ENCODE measurements around the gene GLA.
A peak's percentile ranks its signal among the peaks of the same experiment; 100 is the strongest.

The GLA gene

GRCh38 chrX:101348452-101349192, 59.1 kb downstream of the GLA start, which contains the start of gene TIMM8A:
TIMM8A (minus strand) TSS chrX:101348742; CDS start chrX:101348664, 78 bp downstream.
- DNase-seq, result peak; percentile 71 to 76

DNA sequence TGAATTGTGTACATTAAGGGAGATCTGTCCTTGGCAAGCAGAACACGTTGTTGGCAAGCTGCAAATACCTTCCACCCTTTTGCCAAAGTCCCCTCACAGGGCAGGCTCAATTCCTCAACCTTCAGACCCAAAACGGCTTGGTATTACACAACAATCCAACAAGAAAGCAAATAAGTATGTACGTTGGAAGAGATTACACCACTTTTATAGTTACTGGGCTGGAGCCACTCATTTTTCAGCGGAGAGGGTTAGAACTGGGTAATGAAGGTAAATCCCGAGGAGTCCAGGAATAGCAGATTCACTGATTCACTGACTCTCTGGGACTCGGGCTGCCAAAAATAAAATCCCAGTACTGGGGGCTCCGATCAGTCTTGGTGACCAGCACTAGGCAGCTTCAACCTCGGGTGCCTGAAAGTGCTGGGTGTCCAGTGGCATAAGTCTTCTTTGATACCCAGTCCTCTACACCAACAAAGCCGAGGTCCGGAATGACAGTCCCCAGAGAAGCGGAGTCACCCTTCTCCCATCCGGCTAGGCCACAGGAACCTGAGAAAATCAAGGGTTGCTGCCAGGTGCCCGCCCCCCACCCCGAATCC, 59.8 kb downstream of the GLA start:
- DNase-seq, result no peak

All from activated CD4-positive, alpha-beta T cell treated with anti-CD3 and anti-CD28 coated beads for 4 hours (primary cell).